Measurements from ENCODE around the gene KRTAP20-4.

The KRTAP20-4 gene

GRCh38 chr21:30668776-30669175 lies 48.3 kb downstream of the KRTAP20-4 start:
- no peak for DNase-seq

Measured in stimulated activated CD4-positive, alpha-beta T cell treated with anti-CD3 and anti-CD28 coated beads, Interleukin-2, amount 100 ng/mL, for 48 hours (primary cell).